HepG2 (cell line): ENCODE data around the gene PSKH1. TPM values are rescaled to one million over a fixed set of nuclear protein-coding genes. Genes with fewer than 3 reads are reported as not detected.

Experiments
- ARID3A ChIP-seq: IDR thresholded peaks from 2 replicates; pipeline ENCODE4 v1.6.1; 2012; ENCODE audit warnings: low read depth, low read length, improper control_type of control experiment
- ATF7-NPFF ChIP-seq: sonication (generic); formaldehyde crosslinking; IDR thresholded peaks from 2 replicates; pipeline ENCODE4 v1.8.1; 2023; ENCODE audit warnings: mild to moderate bottlenecking, low read depth, missing genetic modification reagents, moderate library complexity
- E2F2 ChIP-seq: sonication (generic); formaldehyde crosslinking; IDR thresholded peaks from 2 replicates; pipeline ENCODE4 v1.4.0; 2020; ENCODE audit warnings: missing genetic modification reagents, borderline replicate concordance
- E2F5 ChIP-seq: sonication (generic); formaldehyde crosslinking; conservative IDR thresholded peaks from 2 replicates; pipeline ENCODE4 v1.4.0; 2020; ENCODE audit warnings: missing genetic modification reagents
- EED ChIP-seq: sonication (generic); formaldehyde crosslinking; IDR thresholded peaks from 2 replicates; pipeline ENCODE4 v1.5.0; 2020; ENCODE audit warnings: mild to moderate bottlenecking, missing genetic modification reagents
- HNF4A ChIP-seq: sonication (generic); formaldehyde crosslinking; IDR thresholded peaks from 2 replicates; pipeline ENCODE4 v1.4.0; 2020; ENCODE audit warnings: missing genetic modification reagents
- KDM1A ChIP-seq: IDR thresholded peaks from 2 replicates; pipeline ENCODE4 v1.6.1; 2016; ENCODE audit warnings: missing compliant biosample characterization
- KLF9 ChIP-seq: IDR thresholded peaks from 2 replicates; pipeline ENCODE4 v1.6.1; 2016; ENCODE audit warnings: low read depth
- NAIF1 ChIP-seq: sonication (generic); formaldehyde crosslinking; IDR thresholded peaks from 2 replicates; pipeline ENCODE4 v1.5.0; 2020; ENCODE audit warnings: mild to moderate bottlenecking, missing genetic modification reagents, borderline replicate concordance
- POGK ChIP-seq: sonication (generic); formaldehyde crosslinking; conservative IDR thresholded peaks from 2 replicates; pipeline ENCODE4 v1.8.0; 2022; ENCODE audit warnings: mild to moderate bottlenecking, moderate library complexity, missing genetic modification reagents
- RFXAP ChIP-seq: sonication (generic); formaldehyde crosslinking; IDR thresholded peaks from 2 replicates; pipeline ENCODE4 v1.4.0; 2020; ENCODE audit warnings: missing genetic modification reagents, borderline replicate concordance
- SP4 ChIP-seq: sonication (generic); formaldehyde crosslinking; IDR thresholded peaks from 2 replicates; pipeline ENCODE4 v1.8.1; 2023; ENCODE audit warnings: mild to moderate bottlenecking, missing genetic modification reagents
- ZBTB10 ChIP-seq: sonication (generic); formaldehyde crosslinking; IDR thresholded peaks from 2 replicates; pipeline ENCODE4 v1.4.0; 2020; ENCODE audit warnings: missing genetic modification reagents, borderline replicate concordance
- ZFP36L1 ChIP-seq: sonication (generic); formaldehyde crosslinking; IDR thresholded peaks from 2 replicates; pipeline ENCODE4 v1.8.0; 2022; ENCODE audit warnings: mild to moderate bottlenecking, missing genetic modification reagents, moderate library complexity
- ZNF580 ChIP-seq: IDR thresholded peaks from 2 replicates; pipeline ENCODE4 v1.6.1; 2016; ENCODE audit warnings: low read depth, borderline replicate concordance
- ZSCAN5A ChIP-seq: sonication (generic); formaldehyde crosslinking; IDR thresholded peaks from 2 replicates; pipeline ENCODE4 v1.8.0; 2022; ENCODE audit warnings: mild to moderate bottlenecking, missing genetic modification reagents, borderline replicate concordance
- polyA plus RNA-seq, 8 experiments: library from polyadenylated mRNA; depleted of rRNA in 3 of 8; stranded (reverse) in 7 of 8; unstranded in 1 of 8; fragments of >200 nt; fragmentation: Illumina TruSeq in 4 of 8; extraction: Trizol in 4 of 8; gene quantifications; 2 replicates each; pipeline versions ENCODE4 v1.2.1 to v1.2.3, GENCODE V29; 2011 to 2016; ENCODE audit warnings: low read depth in 4 of 8, missing spikeins in 1 of 8, mixed read lengths in 1 of 8; ENCODE audit not compliant: insufficient read depth in 1 of 8
- total RNA-seq, 5 experiments: library from RNA; depleted of rRNA; stranded (reverse); fragments of >200 nt; fragmentation: Illumina TruSeq; extraction: Trizol; gene quantifications; 2 replicates each; pipeline ENCODE4 v1.2.3, GENCODE V29; 2016; ENCODE audit warnings: low read depth in 1 of 5

PSKH1 gene
- total and polyA plus RNA-seq, 2 of the 13 experiments (the other 11 are each of a cell fraction or from before 2014, with no cell fraction given) = 8.4 to 19.1 TPM

GRCh38 chr16:67892899-67893742 lies at the start of gene PSKH1 (continued):
- TF ChIP-seq E2F5 (CRISPR knock-in tag) = no peak; the same call in 1 of the 2 replicates
- TF ChIP-seq E2F2 = 0 out of 2 replicates have a peak, but pooled peaks have one; percentile 68
- no peak for TF ChIP-seq KDM1A
- TF ChIP-seq EED (CRISPR knock-in tag) = peak; percentile 86
- no peak for TF ChIP-seq ZSCAN5A (CRISPR knock-in tag)
- 0 out of 2 replicates have a peak, but pooled peaks have one; percentile 47 for TF ChIP-seq POGK
- TF ChIP-seq SP4 = peak; percentile 98
- no peak for TF ChIP-seq ARID3A
- peak; percentile 78; the same call in 1 of the 2 replicates for TF ChIP-seq ZBTB10 (CRISPR knock-in tag)
- TF ChIP-seq ATF7-NPFF (CRISPR knock-in tag) = peak; percentile 96
- TF ChIP-seq RFXAP = peak; percentile 57; the same call in 1 of the 2 replicates
- TF ChIP-seq ZFP36L1 (CRISPR knock-in tag) = no peak
- peak; percentile 14; the same call in 1 of the 2 replicates for TF ChIP-seq ZNF580
- no peak for TF ChIP-seq KLF9
- 0 out of 2 replicates have a peak, but pooled peaks have one; percentile 16 for TF ChIP-seq HNF4A (CRISPR knock-in tag)
- TF ChIP-seq NAIF1 (CRISPR knock-in tag) = 0 out of 2 replicates have a peak, but pooled peaks have one; percentile 33
